Suprapubic skin (tissue), 3 donors: ENCODE results near the gene EDC4.

Experiments
- EP300 ChIP-seq: sonication (generic); formaldehyde crosslinking; IDR thresholded peaks from one replicate; pipeline ENCODE4 v1.6.1; 2017; ENCODE audit warnings: antibody characterized with exemption
- TF ChIP-seq, protein P1 (sequence below), 2 donors: fragments of 200-600 bp in 1 of 2; fragments of 450-650 bp in 1 of 2; sonication (generic) in 1 of 2; IDR thresholded peaks; one replicate each; pipeline ENCODE4 v1.5.1; 2016 to 2019; ENCODE audit warnings: antibody characterized with exemption in 2 of 2, mild to moderate bottlenecking in 1 of 2, moderate library complexity in 1 of 2

DNA sequence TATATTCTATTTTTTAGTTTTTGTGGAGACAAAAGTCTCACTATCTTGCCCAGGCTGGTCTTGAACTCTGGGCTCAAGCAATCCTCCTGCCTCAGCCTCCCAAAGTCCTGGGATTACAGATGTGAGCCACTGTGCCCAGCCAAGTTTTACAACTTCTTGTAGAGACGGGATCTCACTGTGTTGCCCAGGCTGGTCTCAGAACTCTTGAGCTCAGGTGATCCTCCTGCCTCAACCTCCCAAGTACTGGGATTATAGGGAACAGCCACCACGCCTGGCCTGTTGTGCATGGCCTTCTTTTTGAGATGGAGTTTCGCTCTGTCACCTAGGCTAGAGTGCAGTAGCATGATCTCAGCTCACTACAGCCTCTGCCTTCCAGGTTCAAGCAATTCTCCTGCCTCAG lies 19.2 kb upstream of the EDC4 start:
- TF ChIP-seq, protein P1, sequence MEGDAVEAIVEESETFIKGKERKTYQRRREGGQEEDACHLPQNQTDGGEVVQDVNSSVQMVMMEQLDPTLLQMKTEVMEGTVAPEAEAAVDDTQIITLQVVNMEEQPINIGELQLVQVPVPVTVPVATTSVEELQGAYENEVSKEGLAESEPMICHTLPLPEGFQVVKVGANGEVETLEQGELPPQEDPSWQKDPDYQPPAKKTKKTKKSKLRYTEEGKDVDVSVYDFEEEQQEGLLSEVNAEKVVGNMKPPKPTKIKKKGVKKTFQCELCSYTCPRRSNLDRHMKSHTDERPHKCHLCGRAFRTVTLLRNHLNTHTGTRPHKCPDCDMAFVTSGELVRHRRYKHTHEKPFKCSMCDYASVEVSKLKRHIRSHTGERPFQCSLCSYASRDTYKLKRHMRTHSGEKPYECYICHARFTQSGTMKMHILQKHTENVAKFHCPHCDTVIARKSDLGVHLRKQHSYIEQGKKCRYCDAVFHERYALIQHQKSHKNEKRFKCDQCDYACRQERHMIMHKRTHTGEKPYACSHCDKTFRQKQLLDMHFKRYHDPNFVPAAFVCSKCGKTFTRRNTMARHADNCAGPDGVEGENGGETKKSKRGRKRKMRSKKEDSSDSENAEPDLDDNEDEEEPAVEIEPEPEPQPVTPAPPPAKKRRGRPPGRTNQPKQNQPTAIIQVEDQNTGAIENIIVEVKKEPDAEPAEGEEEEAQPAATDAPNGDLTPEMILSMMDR (IDR thresholded peaks at IDR 0.05): no peak
- TF ChIP-seq EP300: no peak
